ENCODE measurements around the gene GRIK3. TPM values are rescaled to one million over a fixed set of nuclear protein-coding genes. Genes with fewer than 3 reads are reported as not detected.

The GRIK3 gene
- total and polyA plus RNA-seq, 7 donors, result 0.03 to 0.15 (median 0.04) TPM; not detected in 2

DNA sequence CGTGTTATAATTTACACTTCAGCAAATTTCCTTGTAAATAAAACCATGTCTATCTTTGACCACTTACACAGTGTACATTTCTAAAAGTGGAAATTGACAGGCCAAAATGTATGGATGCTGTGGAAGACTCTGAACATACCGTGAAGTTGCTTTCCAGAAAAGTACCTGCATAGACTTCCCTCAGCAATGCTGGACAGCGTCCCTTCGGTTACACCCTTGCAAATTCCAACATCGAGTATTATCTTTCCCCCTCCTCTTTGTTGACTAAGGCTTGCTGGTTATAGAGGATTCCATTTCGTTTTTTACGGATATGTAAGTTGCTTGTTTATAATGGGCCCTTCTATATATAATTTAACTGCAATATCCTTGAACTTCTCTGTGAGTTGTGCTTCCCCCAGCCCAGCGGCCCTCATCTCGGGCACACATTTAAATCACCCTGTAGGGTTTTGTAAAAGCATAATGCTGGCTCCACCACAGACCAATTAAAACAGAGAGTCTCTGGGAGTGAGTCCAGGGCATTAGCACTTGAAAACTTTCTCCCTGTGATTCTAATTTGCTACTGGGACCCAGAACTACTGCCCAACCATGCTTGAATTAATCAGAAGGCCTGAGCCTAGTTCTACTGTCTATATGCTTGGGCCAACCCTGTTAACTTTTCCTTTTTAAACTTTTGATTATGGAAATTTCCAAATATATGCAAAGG, 230.3 kb downstream of the GRIK3 start:
- Histone ChIP-seq H3K27me3 (ENCODE audit: insufficient read depth in 3 of 3, low read length in 2 of 3) (peaks cover 0 to 13% (median 0%) of the 10 kb centered on the region in 3 donors), H3K4me3 (no peak overlapping the region), H3K36me3 (ENCODE audit: insufficient read depth in 1 of 2, low read depth in 1 of 2) (no peaks in the 10 kb centered on the region), H3K9me3 (no peaks in the 10 kb centered on the region), H3K27ac (no peak overlapping the region), H3K4me1 (no peaks in the 10 kb centered on the region)
- no peak for DNase-seq
- WGBS, 3 donors, result 70 to 77% (median 71%) methylated on average over 9 of the region's 9 CpGs
- no peak for ATAC-seq
- no peak for TF ChIP-seq CTCF (IDR thresholded peaks at IDR 0.05)
- intact Hi-C loops (cut with DNase I), result no loop called here

- no peak for ATAC-seq
- no peaks in the 10 kb centered on the region for H3K9me3 ChIP-seq
- H3K4me3 ChIP-seq, result no peak overlapping the region
- no peak overlapping the region for H3K27ac ChIP-seq
- peaks cover 0 to 8% (median 0%) of the 10 kb centered on the region in 3 donors for H3K27me3 ChIP-seq (ENCODE audit: insufficient read depth in 3 of 3, low read length in 2 of 3)
- H3K36me3 ChIP-seq (ENCODE audit: insufficient read depth in 1 of 2, low read depth in 1 of 2), result no peaks in the 10 kb centered on the region
- no peak for TF ChIP-seq CTCF (IDR thresholded peaks at IDR 0.05)
- DNase-seq, result no peak
- intact Hi-C loops (cut with DNase I), result no loop called here
- H3K4me1 ChIP-seq, result no peaks in the 10 kb centered on the region
- 90 to 94% (median 93%) methylated on average over 8 of the region's 8 CpGs for WGBS, 3 donors
Observed at GRCh38 chr1:36802018-36802417, 232.3 kb downstream of the GRIK3 start.

- no peak for ATAC-seq
- Histone ChIP-seq H3K4me1 (no peaks in the 10 kb centered on the region), H3K4me3 (no peak overlapping the region), H3K9me3 (no peaks in the 10 kb centered on the region), H3K27me3 (ENCODE audit: insufficient read depth in 3 of 3, low read length in 2 of 3) (peaks cover 0 to 8% (median 0%) of the 10 kb centered on the region in 3 donors), H3K27ac (no peak overlapping the region), H3K36me3 (ENCODE audit: insufficient read depth in 1 of 2, low read depth in 1 of 2) (no peaks in the 10 kb centered on the region)
- no peak for DNase-seq
- TF ChIP-seq CTCF (IDR thresholded peaks at IDR 0.05), result no peak
- intact Hi-C loops (cut with DNase I), result no loop called here
- WGBS, 3 donors, result 90 to 98% (median 91%) methylated on average over 7 of the region's 7 CpGs
Observed at GRCh38 chr1:36797761-36798160, 236.6 kb downstream of the GRIK3 start.

- Histone ChIP-seq H3K4me1 (no peaks in the 10 kb centered on the region), H3K36me3 (ENCODE audit: insufficient read depth in 1 of 2, low read depth in 1 of 2) (no peaks in the 10 kb centered on the region), H3K27me3 (ENCODE audit: insufficient read depth in 3 of 3, low read length in 2 of 3) (peaks cover 0 to 12% (median 0%) of the 10 kb centered on the region in 3 donors), H3K4me3 (no peak overlapping the region), H3K9me3 (no peaks in the 10 kb centered on the region), H3K27ac (no peak overlapping the region)
- 74 to 81% (median 76%) methylated on average over 5 of the region's 5 CpGs for WGBS, 3 donors
- intact Hi-C loops (cut with DNase I), result no loop called here
- DNase-seq, result no peak
- ATAC-seq, result no peak
- TF ChIP-seq CTCF (IDR thresholded peaks at IDR 0.05), result no peak
Observed at GRCh38 chr1:36796733-36797132, 237.6 kb downstream of the GRIK3 start.
